Effector CD8-positive, alpha-beta T cell (primary cell): Measurements from ENCODE around the gene XRCC3.
"Not testable (repeated sequence)": the region's sequence is repeated elsewhere in the genome, so short reads cannot be mapped to it uniquely, and the experiment has no call there.

ENCODE experiments used
- DNase-seq: peaks from one replicate; lab custom pipeline; 2025; lab: John Stamatoyannopoulos, UW

XRCC3 gene

DNA sequence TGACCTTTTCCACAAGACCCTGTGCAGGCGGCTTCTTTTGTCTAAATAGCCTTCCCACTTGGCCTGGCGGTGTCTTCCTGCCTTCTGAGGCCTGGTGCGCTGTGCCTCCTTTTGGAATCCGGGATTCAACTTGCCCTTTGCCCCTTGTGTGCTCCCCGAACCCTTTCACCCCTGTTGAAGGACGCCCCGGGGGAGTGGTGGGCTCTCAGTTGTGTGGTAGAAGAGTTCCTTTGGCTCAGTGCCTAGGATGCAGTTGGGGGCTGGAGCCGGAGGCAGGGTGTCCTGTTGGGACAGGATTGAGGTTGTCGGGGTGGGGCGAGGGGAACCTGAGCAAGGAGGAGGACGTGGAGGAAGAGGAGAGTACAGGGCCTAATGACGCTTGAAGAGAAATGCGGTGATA lies 51.7 kb downstream of the XRCC3 start:
- no peak for DNase-seq

DNA sequence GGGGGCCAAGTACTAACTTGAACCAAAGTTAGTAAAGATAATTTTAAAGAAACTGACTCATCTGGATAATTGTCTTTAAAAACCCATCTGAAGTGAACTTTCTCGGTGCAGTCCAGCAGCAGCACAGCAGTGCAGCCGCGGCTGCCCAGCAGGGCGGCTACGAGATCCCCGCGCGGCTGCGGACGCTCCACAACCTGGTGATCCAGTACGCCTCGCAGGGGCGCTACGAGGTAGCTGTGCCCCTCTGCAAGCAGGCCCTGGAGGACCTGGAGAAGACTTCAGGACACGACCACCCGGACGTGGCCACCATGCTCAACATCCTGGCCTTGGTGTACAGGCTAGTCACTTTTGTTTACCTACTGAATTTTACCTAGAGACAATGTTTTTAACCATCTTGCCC lies 52.7 kb downstream of the XRCC3 start:
- DNase-seq: no peak

DNA sequence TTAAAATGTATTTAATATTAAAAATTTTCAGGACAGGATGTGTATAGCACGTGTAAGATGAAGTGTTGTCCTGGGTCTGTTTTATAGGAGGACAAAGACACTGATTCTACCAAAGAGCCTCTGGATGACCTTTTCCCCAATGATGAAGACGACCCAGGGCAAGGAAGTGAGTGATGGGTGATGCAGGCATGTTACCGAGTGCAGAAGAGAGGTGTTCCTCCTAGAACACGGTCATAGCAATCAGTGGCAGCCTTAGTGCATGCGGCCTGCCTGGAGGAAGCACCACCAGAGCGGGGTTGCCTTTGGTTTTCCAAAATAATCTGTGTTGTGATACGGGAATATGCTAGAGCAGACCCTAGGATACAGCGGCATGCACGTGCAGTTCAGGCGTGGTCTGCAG lies 53.2 kb downstream of the XRCC3 start:
- no peak for DNase-seq

DNA sequence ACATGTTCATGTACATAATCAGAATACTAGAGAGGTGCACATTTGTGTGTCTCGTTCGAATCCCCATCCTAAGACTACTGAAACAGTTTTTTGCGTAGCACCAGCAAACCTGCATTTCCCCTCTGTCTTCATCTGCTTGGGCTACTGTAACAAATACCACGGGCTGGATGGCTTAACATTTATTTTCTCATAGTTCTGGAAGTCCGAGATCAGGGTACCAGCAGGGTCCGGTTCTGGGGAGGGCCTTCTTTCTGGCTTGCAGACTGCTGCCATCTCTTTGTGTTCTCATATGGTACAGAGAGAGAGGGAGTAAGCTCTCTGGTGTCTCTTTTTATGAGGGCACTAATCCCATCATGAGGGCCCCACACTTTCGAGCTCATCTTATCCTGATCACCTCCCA lies 55.6 kb downstream of the XRCC3 start:
- no peak for DNase-seq

DNA sequence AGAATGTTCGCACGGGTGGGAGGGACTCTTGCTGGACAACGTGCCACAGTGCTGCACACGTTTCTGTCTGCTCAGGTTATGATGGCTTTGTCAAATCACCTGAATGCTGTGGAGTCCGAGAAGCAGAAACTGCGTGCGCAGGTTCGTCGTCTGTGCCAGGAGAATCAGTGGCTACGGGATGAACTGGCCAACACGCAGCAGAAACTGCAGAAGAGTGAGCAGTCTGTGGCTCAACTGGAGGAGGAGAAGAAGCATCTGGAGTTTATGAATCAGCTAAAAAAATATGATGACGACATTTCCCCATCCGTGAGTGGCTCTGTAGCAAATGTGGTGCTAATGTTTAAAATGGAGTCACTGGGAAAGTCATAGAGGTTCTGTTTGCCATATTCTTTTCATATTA lies 57.8 kb downstream of the XRCC3 start:
- DNase-seq: no peak

DNA sequence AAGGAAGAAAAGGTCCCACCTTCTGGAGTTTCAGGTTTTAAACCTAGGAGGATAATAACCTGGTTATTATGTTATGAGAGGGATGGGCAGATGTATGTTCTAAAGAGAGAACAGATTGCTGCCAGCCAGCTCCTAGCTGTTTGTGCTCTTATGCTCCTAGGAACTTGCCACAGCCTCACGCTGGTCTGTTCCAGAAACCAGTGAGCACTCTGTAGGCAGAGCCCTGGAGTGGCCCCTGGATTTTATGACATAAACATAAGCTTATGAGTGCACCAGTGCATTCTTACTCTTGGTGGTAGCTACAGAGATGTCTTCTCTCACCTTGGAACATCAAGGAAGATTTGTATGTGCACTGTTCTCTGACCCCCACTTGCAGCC lies 58.5 kb downstream of the XRCC3 start:
- DNase-seq: no peak

DNA sequence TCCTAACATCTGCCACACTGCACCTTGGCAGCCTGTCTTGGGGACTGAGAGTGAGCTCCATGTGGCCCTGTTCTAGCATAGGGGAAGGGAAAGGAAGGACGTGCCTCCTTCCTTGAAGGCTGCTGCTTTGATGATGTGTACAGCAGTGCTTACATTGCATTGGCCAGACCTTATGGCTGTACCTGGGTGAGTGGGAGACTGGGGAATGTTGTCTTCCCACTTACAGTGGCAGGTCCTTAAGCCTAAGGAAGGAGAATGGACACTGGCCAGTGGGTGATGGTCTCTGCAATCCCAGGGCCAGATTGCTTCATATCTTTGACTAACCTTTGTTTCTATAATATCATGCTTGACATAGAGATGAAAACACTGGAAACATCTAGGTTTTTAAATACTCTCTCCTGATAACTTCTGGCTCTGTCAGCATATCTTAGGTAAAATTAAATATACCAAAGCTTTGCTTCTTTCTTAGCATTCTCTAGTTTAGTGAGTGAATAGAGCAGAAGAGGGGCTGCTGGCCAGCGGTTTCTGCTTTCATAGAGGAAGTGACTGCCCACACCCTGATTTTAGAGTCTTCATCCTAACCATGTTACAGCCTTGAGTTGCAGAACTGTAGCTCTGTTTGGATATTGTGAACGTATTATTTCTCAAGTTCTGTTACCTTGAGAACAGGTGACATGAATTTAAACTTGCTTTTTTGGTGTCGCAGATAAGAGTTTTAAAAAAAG lies 59.1 kb downstream of the XRCC3 start:
- no peak for DNase-seq

DNA sequence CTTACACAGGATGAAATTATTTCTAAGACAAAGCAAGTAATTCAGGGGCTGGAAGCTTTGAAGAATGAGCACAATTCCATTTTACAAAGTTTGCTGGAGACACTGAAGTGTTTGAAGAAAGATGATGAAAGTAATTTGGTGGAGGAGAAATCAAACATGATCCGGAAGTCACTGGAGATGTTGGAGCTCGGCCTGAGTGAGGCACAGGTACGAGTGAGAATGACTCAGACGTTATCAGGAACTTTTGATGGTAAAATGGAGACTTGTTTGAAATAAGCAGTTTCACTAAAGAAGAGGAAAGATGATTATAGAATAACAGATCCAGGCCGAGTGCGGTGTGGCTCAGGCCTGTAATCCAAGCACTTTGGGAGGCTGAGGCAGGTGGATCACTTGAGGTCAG lies 60.6 kb downstream of the XRCC3 start:
- no peak for DNase-seq

DNA sequence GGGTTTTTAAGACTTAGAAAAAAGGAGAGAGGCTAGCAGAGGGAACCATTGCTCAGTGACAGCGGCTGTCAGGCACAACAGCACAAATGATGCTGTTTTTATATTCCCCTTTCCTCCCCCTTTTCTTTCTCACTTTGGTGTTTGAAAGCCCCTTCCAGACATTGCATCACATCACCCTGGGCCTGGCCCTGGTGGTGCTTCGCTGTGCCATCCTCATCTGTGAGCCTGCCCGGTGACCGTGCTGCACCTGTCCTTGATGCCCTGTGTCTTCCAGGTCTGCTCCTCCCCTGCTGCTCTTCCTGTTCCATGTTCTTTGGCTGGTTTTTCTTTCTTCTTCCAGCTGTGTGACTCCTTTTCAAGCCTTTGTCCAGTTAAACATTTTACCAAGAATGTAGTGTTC lies 61.4 kb downstream of the XRCC3 start:
- DNase-seq: no peak

DNA sequence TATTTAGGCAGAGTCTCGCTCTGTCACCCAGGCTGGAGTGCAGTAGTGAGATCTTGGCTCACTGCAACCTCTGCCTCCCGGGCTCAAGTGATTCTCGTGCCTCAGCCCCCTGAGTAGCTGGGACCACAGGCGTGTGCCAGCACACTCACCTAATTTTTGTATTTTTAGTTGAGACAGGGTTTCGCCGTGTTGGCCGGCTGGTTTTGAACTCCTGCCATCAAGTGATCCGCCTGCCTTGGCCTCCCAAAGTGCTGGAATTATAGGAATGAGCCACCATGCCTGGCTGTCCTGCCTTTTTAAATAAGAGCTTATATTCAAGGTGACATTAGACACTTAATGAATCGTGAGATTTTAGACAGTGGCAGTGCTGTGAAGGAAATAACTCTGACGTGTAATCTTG lies 61.9 kb downstream of the XRCC3 start:
- not testable (repeated sequence) for DNase-seq

DNA sequence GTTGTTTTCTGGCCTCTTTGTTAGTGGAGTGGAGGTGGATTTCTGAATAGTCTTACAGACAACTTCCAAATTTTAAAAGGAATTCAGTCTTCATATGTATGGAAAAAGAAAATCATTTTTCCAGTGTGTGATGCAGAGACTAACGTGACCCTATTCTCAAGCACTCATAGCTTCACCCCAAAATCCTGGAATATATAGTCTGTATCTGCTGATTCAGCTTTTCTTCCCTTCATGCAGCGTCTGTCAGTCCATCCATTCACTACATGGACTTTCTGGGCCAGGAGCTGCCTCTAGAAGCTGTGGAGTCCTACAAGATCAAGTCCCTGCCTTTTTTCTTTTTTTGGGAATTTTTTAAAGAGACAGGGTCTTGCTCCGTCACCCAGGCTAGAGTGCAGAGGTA lies 62.4 kb downstream of the XRCC3 start:
- DNase-seq: no peak

DNA sequence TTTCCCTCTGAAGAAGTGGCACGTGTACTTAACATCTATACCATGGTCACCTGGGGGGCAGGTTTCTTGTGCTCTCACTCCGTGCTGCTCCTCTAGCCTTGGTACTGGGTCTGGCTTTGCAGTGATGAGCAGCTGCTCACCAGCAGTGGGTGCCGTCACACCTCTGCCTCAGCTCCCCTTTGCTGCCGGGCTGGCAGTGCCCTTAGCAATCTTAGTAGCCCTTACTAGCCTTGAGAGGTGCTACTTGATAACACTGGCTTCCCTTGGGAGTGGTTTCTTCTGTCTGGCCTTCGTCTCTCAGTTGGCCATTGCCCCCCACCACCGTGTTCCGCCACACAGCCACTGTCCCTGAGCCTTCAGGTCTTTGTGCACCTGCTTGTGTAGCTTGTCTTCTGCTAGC lies 63.7 kb downstream of the XRCC3 start:
- no peak for DNase-seq

DNA sequence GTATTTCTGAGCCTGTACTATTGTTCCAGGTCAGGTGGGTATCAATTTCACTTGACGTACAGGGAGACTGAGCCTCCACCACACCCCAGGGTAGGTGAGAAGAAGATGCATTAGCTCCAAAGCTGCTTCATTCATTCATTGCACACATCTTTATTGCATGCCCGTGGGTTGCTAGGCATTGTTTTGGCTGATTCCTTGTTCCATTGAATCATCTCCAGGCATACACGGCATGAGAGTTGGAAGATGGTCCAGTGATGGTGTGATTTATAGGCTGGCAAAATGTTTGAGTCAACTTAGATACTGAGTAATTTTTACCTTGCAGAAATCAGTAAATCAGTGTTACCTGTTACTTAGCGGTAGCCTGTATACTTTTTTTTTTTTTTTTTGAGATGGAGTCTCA lies 65.0 kb downstream of the XRCC3 start:
- no peak for DNase-seq

DNA sequence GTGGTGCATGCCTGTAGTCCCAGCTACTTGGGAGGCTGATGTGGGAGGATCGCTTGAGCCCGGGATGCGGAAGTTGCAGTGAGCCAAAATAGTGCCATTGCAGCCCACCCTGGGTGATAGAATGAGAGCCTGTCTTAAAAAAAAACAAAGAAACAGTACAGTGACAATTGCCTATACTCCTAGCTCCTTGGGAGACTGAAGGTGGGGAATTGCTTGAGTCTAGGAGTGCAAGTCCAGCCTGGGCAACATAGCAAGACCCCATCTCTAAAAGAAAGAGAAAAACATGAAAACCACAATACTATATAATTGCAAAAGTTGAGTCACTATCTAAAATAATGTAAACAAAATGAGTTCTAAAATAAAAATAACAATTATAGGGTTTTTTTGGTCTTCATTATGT lies 66.2 kb downstream of the XRCC3 start:
- no peak for DNase-seq
